MCF 10A (cell line): ENCODE measurements around the gene RPL29. TPM values are rescaled to one million over a fixed set of nuclear protein-coding genes. Genes with fewer than 3 reads are reported as not detected.

Experiments
- BruUV-seq: library from RNA; stranded (reverse); fragments of 400-500 nt; replicated peaks from 2 replicates; lab custom pipeline; 2021; lab: Mats Ljungman, UMichigan
- CTCF ChIA-PET: fragments of 300-600 bp; sonication (Branson Sonifier 250); formaldehyde crosslinking; extraction: SDS; loops from one replicate; lab custom pipeline; 2021; ENCODE audit warnings: antibody characterized with exemption, inconsistent platforms; lab: Yijun Ruan, JAX
- POLR2A ChIA-PET: fragments of 300-600, 350-650 bp; sonication (Branson Sonifier 250); formaldehyde crosslinking; extraction: SDS; loops from one replicate; lab custom pipeline; 2020; ENCODE audit warnings: antibody characterized with exemption, inconsistent platforms; lab: Yijun Ruan, JAX
- DNase-seq: peaks from one replicate; pipeline ENCODE4 v3.0.0-alpha.2; 2018; ENCODE audit not compliant: unreplicated experiment
- H3K27ac Mint-ChIP-seq: one replicate; pipeline ENCODE4 v1.8.0; 2022; ENCODE audit warnings: mild to moderate bottlenecking, low read depth, mixed read lengths; ENCODE audit not compliant: unreplicated experiment
- H3K27me3 Mint-ChIP-seq: one replicate; pipeline ENCODE4 v1.8.0; 2022; ENCODE audit warnings: mixed read lengths; ENCODE audit not compliant: insufficient read depth, unreplicated experiment
- H3K36me3 Mint-ChIP-seq: one replicate; pipeline ENCODE4 v1.8.0; 2022; ENCODE audit warnings: mild to moderate bottlenecking, moderate library complexity, mixed read lengths; ENCODE audit not compliant: insufficient read depth, unreplicated experiment
- H3K4me1 Mint-ChIP-seq: one replicate; pipeline ENCODE4 v1.8.0; 2022; ENCODE audit warnings: mixed read lengths; ENCODE audit not compliant: insufficient read depth, unreplicated experiment
- H3K4me3 Mint-ChIP-seq: one replicate; pipeline ENCODE4 v1.8.0; 2022; ENCODE audit warnings: mild to moderate bottlenecking, moderate library complexity, mixed read lengths; ENCODE audit not compliant: unreplicated experiment
- H3K9me3 Mint-ChIP-seq: one replicate; pipeline ENCODE4 v1.8.0; 2022; ENCODE audit warnings: mixed read lengths; ENCODE audit not compliant: unreplicated experiment
- CTCF ChIP-seq: fragments of 200-600 bp; IDR thresholded peaks from one replicate; pipeline ENCODE4 v1.8.0; 2022; ENCODE audit warnings: antibody characterized with exemption, mild to moderate bottlenecking; ENCODE audit not compliant: unreplicated experiment
- intact Hi-C: fragments of 100-400 bp; cut with micrococcal nuclease; formaldehyde crosslinking; loops from 2 replicates; pipeline ENCODE4 v1.14.1; 2022
- total RNA-seq: library from RNA; stranded (reverse); gene quantifications from 2 replicates; pipeline ENCODE4 v1.2.3, GENCODE V29; 2022

RPL29 gene
- total RNA-seq, 1 experiment from 2014 or later = 1,551 TPM

GRCh38 chr3:51970606-51971300 is 24.9 kb downstream of the RPL29 start:
- no peak for TF ChIP-seq CTCF
- peaks cover 18% of the 10 kb centered on the region for H3K4me1 Mint-ChIP-seq
- no peak for DNase-seq
- intact Hi-C loops = no loop called here
- ChIA-PET POLR2A (interaction anchor here (0.6 to 6.5 kb wide), 4 partner anchors 12 to 861 kb away, joined by 3 to 127 read pairs (median 20); partner anchors contain the start of genes ACY1, PARP3 and RRP9), CTCF (interaction anchor here (0.6 to 3.0 kb wide), 4 partner anchors 26 to 164 kb away, joined by 3 to 22 read pairs (median 4); partner anchors contain the start of genes PARP3 and RRP9)
- BruUV-seq = no TSS peak
- H3K27me3 Mint-ChIP-seq = no peaks in the 10 kb centered on the region
- H3K4me3 Mint-ChIP-seq = no peak overlapping the region
- peaks cover 13% of the 10 kb centered on the region for H3K36me3 Mint-ChIP-seq
- no peaks in the 10 kb centered on the region for H3K9me3 Mint-ChIP-seq
- no peak overlapping the region for H3K27ac Mint-ChIP-seq

- peaks cover 13% of the 10 kb centered on the region for H3K36me3 Mint-ChIP-seq
- H3K4me3 Mint-ChIP-seq = no peak overlapping the region
- intact Hi-C loops = no loop called here
- peaks cover 19% of the 10 kb centered on the region for H3K4me1 Mint-ChIP-seq
- H3K9me3 Mint-ChIP-seq = no peaks in the 10 kb centered on the region
- no TSS peak for BruUV-seq
- no peak for DNase-seq
- H3K27me3 Mint-ChIP-seq = no peaks in the 10 kb centered on the region
- TF ChIP-seq CTCF = no peak
- no peak overlapping the region for H3K27ac Mint-ChIP-seq
- ChIA-PET POLR2A (interaction anchor here (1.0 to 6.5 kb wide), 3 partner anchors 13 to 92 kb away, joined by 3 to 127 read pairs (median 37); partner anchors contain the start of genes ACY1, PARP3 and RRP9), CTCF (interaction anchor here (0.7 to 3.0 kb wide), 5 partner anchors 25 to 290 kb away, joined by 3 to 22 read pairs (median 4); partner anchors contain the start of genes PARP3 and RRP9)
Observed at GRCh38 chr3:51969841-51970240, 25.9 kb downstream of the RPL29 start.

- DNase-seq = no peak
- TSS peak; percentile 24 for BruUV-seq
- no peak for TF ChIP-seq CTCF
- Mint-ChIP-seq H3K4me3 (no peak overlapping the region), H3K36me3 (peaks cover 13% of the 10 kb centered on the region), H3K27ac (no peak overlapping the region), H3K9me3 (no peaks in the 10 kb centered on the region), H3K27me3 (no peaks in the 10 kb centered on the region), H3K4me1 (peaks cover 16% of the 10 kb centered on the region)
- intact Hi-C loops = no loop called here
- ChIA-PET POLR2A (interaction anchor here (1.0 to 6.5 kb wide), 4 partner anchors 14 to 93 kb away, joined by 3 to 127 read pairs (median 22); partner anchors contain the start of genes ACY1, PARP3 and RRP9), CTCF (interaction anchor here (0.7 to 3.0 kb wide), 5 partner anchors 14 to 289 kb away, joined by 3 to 22 read pairs (median 3); partner anchors contain the start of genes ACY1, PARP3 and RRP9)
Observed at GRCh38 chr3:51968883-51969678, 26.6 kb downstream of the RPL29 start.
